GM23338 (cell line): ENCODE results near the gene RPS8. TPM values are rescaled to one million over a fixed set of nuclear protein-coding genes. Genes with fewer than 3 reads are reported as not detected.

Source experiments
- ATAC-seq: fragments of 200-7000 bp; cut with Tn5 transposase; 3 replicates; pipeline ENCODE4 v1.9.1; 2020
- DNase-seq: peaks from one replicate; pipeline ENCODE4 v3.0.0-alpha.2; 2015; ENCODE audit warnings: low spot score
- H2AFZ ChIP-seq: fragments of 200-600 bp; sonication (generic); 2 replicates; pipeline ENCODE4 v1.8.0; 2016; ENCODE audit warnings: antibody characterized with exemption, mild to moderate bottlenecking, moderate library complexity
- H3F3A ChIP-seq: fragments of 200-600 bp; sonication (generic); replicated peaks from 2 replicates; pipeline ENCODE4 v1.8.0; 2017; ENCODE audit warnings: antibody characterized with exemption, mixed run types, low read depth
- H3K27ac ChIP-seq: fragments of 200-600 bp; sonication (generic); 2 replicates; pipeline ENCODE4 v1.6.1; 2016; ENCODE audit warnings: low read depth
- H3K27me3 ChIP-seq: fragments of 200-600 bp; sonication (generic); 2 replicates; pipeline ENCODE4 v1.8.0; 2016; ENCODE audit warnings: mild to moderate bottlenecking, mixed run types, moderate library complexity; ENCODE audit not compliant: insufficient read depth
- H3K36me3 ChIP-seq: fragments of 200-600 bp; sonication (generic); 2 replicates; pipeline ENCODE4 v1.8.0; 2016; ENCODE audit warnings: mild to moderate bottlenecking; ENCODE audit not compliant: insufficient read depth
- H3K4me1 ChIP-seq: fragments of 200-600 bp; sonication (generic); 2 replicates; pipeline ENCODE4 v1.8.0; 2016; ENCODE audit warnings: mild to moderate bottlenecking, moderate library complexity; ENCODE audit not compliant: insufficient read depth
- H3K4me2 ChIP-seq: fragments of 200-600 bp; sonication (generic); 2 replicates; pipeline ENCODE4 v1.7.1; 2017; ENCODE audit warnings: mixed run types
- H3K4me3 ChIP-seq: fragments of 200-600 bp; sonication (generic); 2 replicates; pipeline ENCODE4 v1.6.1; 2016; ENCODE audit warnings: mixed run types
- H3K79me2 ChIP-seq: fragments of 200-600 bp; sonication (generic); replicated peaks from 2 replicates; pipeline ENCODE4 v1.8.0; 2017; ENCODE audit warnings: mild to moderate bottlenecking; ENCODE audit not compliant: insufficient read depth
- H3K9me2 ChIP-seq: fragments of 200-600 bp; sonication (generic); 2 replicates; pipeline ENCODE4 v1.8.0; 2017; ENCODE audit not compliant: insufficient read depth
- H4K20me1 ChIP-seq: fragments of 200-600 bp; sonication (generic); replicated peaks from 2 replicates; pipeline ENCODE4 v1.8.0; 2017; ENCODE audit warnings: mild to moderate bottlenecking; ENCODE audit not compliant: insufficient read depth
- H3K27ac Mint-ChIP-seq: 2 replicates; pipeline ENCODE4 v1.8.0; 2020; ENCODE audit warnings: inconsistent platforms, mild to moderate bottlenecking, moderate library complexity, mixed read lengths
- H3K27me3 Mint-ChIP-seq: 3 replicates; pipeline ENCODE4 v1.8.0; 2022; ENCODE audit warnings: low read depth, mild to moderate bottlenecking, moderate library complexity, mixed read lengths, inconsistent platforms; ENCODE audit not compliant: insufficient read depth, poor library complexity
- H3K36me3 Mint-ChIP-seq: 3 replicates; pipeline ENCODE4 v1.8.0; 2021; ENCODE audit warnings: low read depth, mild to moderate bottlenecking, inconsistent platforms, moderate library complexity, mixed read lengths
- H3K4me1 Mint-ChIP-seq: 3 replicates; pipeline ENCODE4 v1.8.0; 2020; ENCODE audit warnings: mild to moderate bottlenecking, inconsistent platforms, mixed read lengths
- H3K4me3 Mint-ChIP-seq: 3 replicates; pipeline ENCODE4 v1.8.0; 2021; ENCODE audit warnings: moderate library complexity, mild to moderate bottlenecking, inconsistent platforms, mixed read lengths
- H3K9me3 Mint-ChIP-seq: 3 replicates; pipeline ENCODE4 v1.8.0; 2020; ENCODE audit warnings: moderate library complexity, mild to moderate bottlenecking, inconsistent platforms, mixed read lengths
- CREB1 ChIP-seq: fragments of 250-450 bp; sonication (Bioruptor Pico); IDR thresholded peaks from 2 replicates; pipeline ENCODE4 v1.5.0; 2020; ENCODE audit warnings: low read depth, mild to moderate bottlenecking, moderate library complexity
- ETS1 ChIP-seq: IDR thresholded peaks from 2 replicates; pipeline ENCODE4 v1.6.1; 2016; ENCODE audit warnings: antibody characterized with exemption
- EZH2 ChIP-seq: fragments of 200-600 bp; sonication (generic); IDR thresholded peaks from one replicate; pipeline ENCODE4 v1.8.0; 2017; ENCODE audit warnings: antibody characterized with exemption, mild to moderate bottlenecking, low read depth; ENCODE audit not compliant: unreplicated experiment
- EZH2phosphoT487 ChIP-seq: fragments of 200-600 bp; sonication (generic); IDR thresholded peaks from one replicate; pipeline ENCODE4 v1.8.1; 2018; ENCODE audit warnings: antibody characterized with exemption; ENCODE audit not compliant: unreplicated experiment
- JUNB ChIP-seq: IDR thresholded peaks from one replicate; pipeline ENCODE4 v1.6.1; 2016; ENCODE audit warnings: antibody characterized with exemption; ENCODE audit not compliant: unreplicated experiment
- NANOG ChIP-seq: IDR thresholded peaks from 2 replicates; pipeline ENCODE4 v1.6.1; 2016; ENCODE audit warnings: antibody characterized with exemption, borderline replicate concordance
- POLR2AphosphoS5 ChIP-seq: IDR thresholded peaks from 2 replicates; pipeline ENCODE4 v1.6.1; 2016; ENCODE audit warnings: antibody characterized with exemption, low read depth
- REST ChIP-seq: IDR thresholded peaks from one replicate; pipeline ENCODE4 v1.6.1; 2018; ENCODE audit warnings: antibody characterized with exemption; ENCODE audit not compliant: unreplicated experiment
- STAT1 ChIP-seq: IDR thresholded peaks from one replicate; pipeline ENCODE4 v1.6.1; 2016; ENCODE audit warnings: antibody characterized with exemption; ENCODE audit not compliant: unreplicated experiment
- ZNF114 ChIP-seq: fragments of 250-450 bp; sonication (Bioruptor Pico); IDR thresholded peaks from 2 replicates; pipeline ENCODE4 v1.5.0; 2020; ENCODE audit warnings: mild to moderate bottlenecking, moderate library complexity
- ZNF331 ChIP-seq: fragments of 250-450 bp; sonication (Bioruptor Pico); IDR thresholded peaks from 2 replicates; pipeline ENCODE4 v1.5.0; 2020; ENCODE audit warnings: low read depth, mild to moderate bottlenecking, moderate library complexity
- polyA plus RNA-seq: library from polyadenylated mRNA; unstranded; fragments of >200 nt; fragmentation: Nextera tagmentation; extraction: Ambion mirVana; gene quantifications from 2 replicates; pipeline ENCODE4 v1.2.1, GENCODE V29; 2016
- total RNA-seq: library from RNA; depleted of rRNA; stranded (reverse); fragments of >200 nt; shearing (Covaris generic); gene quantifications from 2 replicates; pipeline ENCODE4 v1.2.3, GENCODE V29; 2014
- TF ChIP-seq, protein P1 (sequence below), 2 experiments: fragments of 200-600 bp in 1 of 2; sonication (generic) in 1 of 2; conservative IDR thresholded peaks; 2 replicates each; pipeline versions ENCODE4 v1.5.1 to v1.6.1; 2016 to 2017; ENCODE audit warnings: antibody characterized with exemption in 2 of 2, low read depth in 2 of 2, mild to moderate bottlenecking in 2 of 2, moderate library complexity in 1 of 2
- TF ChIP-seq, protein P2 (sequence below): fragments of 250-450 bp; sonication (Bioruptor Pico); IDR thresholded peaks from 2 replicates; pipeline ENCODE4 v1.5.0; 2020; ENCODE audit warnings: mild to moderate bottlenecking, moderate library complexity

Gene RPS8
- total and polyA plus RNA-seq, 2 experiments from 2014 or later = 1,756 to 2,427 TPM

GRCh38 chr1:44806704-44807363 is 31.5 kb downstream of the RPS8 start, which contains the start of gene DYNLT4:
Gene DYNLT4, minus strand, starts transcription at chr1:44807351. Its CDS starts 683 bp downstream, at chr1:44806668.
- no peaks in the 10 kb centered on the region for H3K9me2 ChIP-seq
- no peaks in the 10 kb centered on the region for H3K9me3 Mint-ChIP-seq
- H3K4me1 ChIP-seq = peaks cover 34% of the 10 kb centered on the region
- TF ChIP-seq STAT1 (no peak), EZH2 (no peak), ZNF331 (no peak), EZH2phosphoT487 (no peak), REST (no peak), JUNB (no peak), NANOG (no peak), ETS1 (no peak), ZNF114 (CRISPR knock-in tag) (no peak), POLR2AphosphoS5 (no peak), CREB1 (CRISPR knock-in tag) (no peak)
- TF ChIP-seq, protein P1, sequence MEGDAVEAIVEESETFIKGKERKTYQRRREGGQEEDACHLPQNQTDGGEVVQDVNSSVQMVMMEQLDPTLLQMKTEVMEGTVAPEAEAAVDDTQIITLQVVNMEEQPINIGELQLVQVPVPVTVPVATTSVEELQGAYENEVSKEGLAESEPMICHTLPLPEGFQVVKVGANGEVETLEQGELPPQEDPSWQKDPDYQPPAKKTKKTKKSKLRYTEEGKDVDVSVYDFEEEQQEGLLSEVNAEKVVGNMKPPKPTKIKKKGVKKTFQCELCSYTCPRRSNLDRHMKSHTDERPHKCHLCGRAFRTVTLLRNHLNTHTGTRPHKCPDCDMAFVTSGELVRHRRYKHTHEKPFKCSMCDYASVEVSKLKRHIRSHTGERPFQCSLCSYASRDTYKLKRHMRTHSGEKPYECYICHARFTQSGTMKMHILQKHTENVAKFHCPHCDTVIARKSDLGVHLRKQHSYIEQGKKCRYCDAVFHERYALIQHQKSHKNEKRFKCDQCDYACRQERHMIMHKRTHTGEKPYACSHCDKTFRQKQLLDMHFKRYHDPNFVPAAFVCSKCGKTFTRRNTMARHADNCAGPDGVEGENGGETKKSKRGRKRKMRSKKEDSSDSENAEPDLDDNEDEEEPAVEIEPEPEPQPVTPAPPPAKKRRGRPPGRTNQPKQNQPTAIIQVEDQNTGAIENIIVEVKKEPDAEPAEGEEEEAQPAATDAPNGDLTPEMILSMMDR (conservative IDR thresholded peaks at IDR 0.05; ENCODE audit: low read depth in 2 of 2) = no peak
- TF ChIP-seq, protein P2, sequence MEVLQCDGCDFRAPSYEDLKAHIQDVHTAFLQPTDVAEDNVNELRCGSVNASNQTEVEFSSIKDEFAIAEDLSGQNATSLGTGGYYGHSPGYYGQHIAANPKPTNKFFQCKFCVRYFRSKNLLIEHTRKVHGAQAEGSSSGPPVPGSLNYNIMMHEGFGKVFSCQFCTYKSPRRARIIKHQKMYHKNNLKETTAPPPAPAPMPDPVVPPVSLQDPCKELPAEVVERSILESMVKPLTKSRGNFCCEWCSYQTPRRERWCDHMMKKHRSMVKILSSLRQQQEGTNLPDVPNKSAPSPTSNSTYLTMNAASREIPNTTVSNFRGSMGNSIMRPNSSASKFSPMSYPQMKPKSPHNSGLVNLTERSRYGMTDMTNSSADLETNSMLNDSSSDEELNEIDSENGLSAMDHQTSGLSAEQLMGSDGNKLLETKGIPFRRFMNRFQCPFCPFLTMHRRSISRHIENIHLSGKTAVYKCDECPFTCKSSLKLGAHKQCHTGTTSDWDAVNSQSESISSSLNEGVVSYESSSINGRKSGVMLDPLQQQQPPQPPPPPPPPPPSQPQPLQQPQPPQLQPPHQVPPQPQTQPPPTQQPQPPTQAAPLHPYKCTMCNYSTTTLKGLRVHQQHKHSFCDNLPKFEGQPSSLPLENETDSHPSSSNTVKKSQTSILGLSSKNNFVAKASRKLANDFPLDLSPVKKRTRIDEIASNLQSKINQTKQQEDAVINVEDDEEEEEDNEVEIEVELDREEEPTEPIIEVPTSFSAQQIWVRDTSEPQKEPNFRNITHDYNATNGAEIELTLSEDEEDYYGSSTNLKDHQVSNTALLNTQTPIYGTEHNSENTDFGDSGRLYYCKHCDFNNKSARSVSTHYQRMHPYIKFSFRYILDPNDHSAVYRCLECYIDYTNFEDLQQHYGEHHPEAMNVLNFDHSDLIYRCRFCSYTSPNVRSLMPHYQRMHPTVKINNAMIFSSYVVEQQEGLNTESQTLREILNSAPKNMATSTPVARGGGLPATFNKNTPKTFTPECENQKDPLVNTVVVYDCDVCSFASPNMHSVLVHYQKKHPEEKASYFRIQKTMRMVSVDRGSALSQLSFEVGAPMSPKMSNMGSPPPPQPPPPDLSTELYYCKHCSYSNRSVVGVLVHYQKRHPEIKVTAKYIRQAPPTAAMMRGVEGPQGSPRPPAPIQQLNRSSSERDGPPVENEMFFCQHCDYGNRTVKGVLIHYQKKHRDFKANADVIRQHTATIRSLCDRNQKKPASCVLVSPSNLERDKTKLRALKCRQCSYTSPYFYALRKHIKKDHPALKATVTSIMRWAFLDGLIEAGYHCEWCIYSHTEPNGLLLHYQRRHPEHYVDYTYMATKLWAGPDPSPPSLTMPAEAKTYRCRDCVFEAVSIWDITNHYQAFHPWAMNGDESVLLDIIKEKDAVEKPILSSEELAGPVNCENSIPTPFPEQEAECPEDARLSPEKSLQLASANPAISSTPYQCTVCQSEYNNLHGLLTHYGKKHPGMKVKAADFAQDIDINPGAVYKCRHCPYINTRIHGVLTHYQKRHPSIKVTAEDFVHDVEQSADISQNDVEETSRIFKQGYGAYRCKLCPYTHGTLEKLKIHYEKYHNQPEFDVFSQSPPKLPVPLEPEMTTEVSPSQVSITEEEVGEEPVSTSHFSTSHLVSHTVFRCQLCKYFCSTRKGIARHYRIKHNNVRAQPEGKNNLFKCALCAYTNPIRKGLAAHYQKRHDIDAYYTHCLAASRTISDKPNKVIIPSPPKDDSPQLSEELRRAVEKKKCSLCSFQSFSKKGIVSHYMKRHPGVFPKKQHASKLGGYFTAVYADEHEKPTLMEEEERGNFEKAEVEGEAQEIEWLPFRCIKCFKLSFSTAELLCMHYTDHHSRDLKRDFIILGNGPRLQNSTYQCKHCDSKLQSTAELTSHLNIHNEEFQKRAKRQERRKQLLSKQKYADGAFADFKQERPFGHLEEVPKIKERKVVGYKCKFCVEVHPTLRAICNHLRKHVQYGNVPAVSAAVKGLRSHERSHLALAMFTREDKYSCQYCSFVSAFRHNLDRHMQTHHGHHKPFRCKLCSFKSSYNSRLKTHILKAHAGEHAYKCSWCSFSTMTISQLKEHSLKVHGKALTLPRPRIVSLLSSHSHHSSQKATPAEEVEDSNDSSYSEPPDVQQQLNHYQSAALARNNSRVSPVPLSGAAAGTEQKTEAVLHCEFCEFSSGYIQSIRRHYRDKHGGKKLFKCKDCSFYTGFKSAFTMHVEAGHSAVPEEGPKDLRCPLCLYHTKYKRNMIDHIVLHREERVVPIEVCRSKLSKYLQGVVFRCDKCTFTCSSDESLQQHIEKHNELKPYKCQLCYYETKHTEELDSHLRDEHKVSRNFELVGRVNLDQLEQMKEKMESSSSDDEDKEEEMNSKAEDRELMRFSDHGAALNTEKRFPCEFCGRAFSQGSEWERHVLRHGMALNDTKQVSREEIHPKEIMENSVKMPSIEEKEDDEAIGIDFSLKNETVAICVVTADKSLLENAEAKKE (CRISPR knock-in tag) = no peak
- peak within 1 kb of the TSS; percentile 99 for H3K27ac Mint-ChIP-seq
- H3K4me2 ChIP-seq = peak within 1 kb of the TSS; percentile 76
- H3K4me1 Mint-ChIP-seq = peaks cover 35% of the 10 kb centered on the region
- peak within 1 kb of the TSS; percentile 93 for H3K27ac ChIP-seq
- H3K4me3 Mint-ChIP-seq = peak within 1 kb of the TSS; percentile 50
- peaks cover under 1% of the 10 kb centered on the region; the same call in 1 of the 2 replicates for H3K27me3 ChIP-seq
- H3F3A ChIP-seq = peaks cover 6% of the 10 kb centered on the region; the same call in 1 of the 2 replicates
- no peak within 1 kb of the TSS for H2AFZ ChIP-seq
- H3K36me3 ChIP-seq = no peaks in the 10 kb centered on the region; the same call in 1 of the 2 replicates
- DNase-seq = no peak
- peak within 1 kb of the TSS; percentile 47 for H3K4me3 ChIP-seq
- H3K79me2 ChIP-seq = no peaks in the 10 kb centered on the region
- H4K20me1 ChIP-seq = no peaks in the 10 kb centered on the region
- H3K27me3 Mint-ChIP-seq = peaks cover 16% of the 10 kb centered on the region
- ATAC-seq = no peak
- H3K36me3 Mint-ChIP-seq = peaks cover 38% of the 10 kb centered on the region
